NCI-H446 treated with DMSO at 0.1 percent for 48 hours (cell line): ENCODE measurements around the gene TGFB1.

Experiments
- DNase-seq: peaks from one replicate; lab custom pipeline; 2025; lab: John Stamatoyannopoulos, UW

Gene TGFB1

GRCh38 chr19:41341669-41342490, 11.8 kb downstream of the TGFB1 start:
- DNase-seq, result no peak

GRCh38 chr19:41339936-41340335, 13.8 kb downstream of the TGFB1 start:
- no peak for DNase-seq

GRCh38 chr19:41335467-41335866, 18.3 kb downstream of the TGFB1 start:
- DNase-seq, result no peak

- no peak for DNase-seq
Observed at GRCh38 chr19:41334793-41335192, 18.9 kb downstream of the TGFB1 start.

- no peak for DNase-seq
Observed at GRCh38 chr19:41332468-41332867, 21.3 kb downstream of the TGFB1 start.

- DNase-seq, result no peak
Observed at GRCh38 chr19:41332000-41332399, 21.7 kb downstream of the TGFB1 start.

GRCh38 chr19:41330946-41331678, 22.6 kb downstream of the TGFB1 start:
- no peak for DNase-seq

- DNase-seq, result no peak
Observed at GRCh38 chr19:41330481-41330880, 23.2 kb downstream of the TGFB1 start.

- DNase-seq, result no peak
Observed at GRCh38 chr19:41328842-41329225, 24.9 kb downstream of the TGFB1 start.

- no peak for DNase-seq
Observed at GRCh38 chr19:41328157-41328841, 25.4 kb downstream of the TGFB1 start.

- DNase-seq, result no peak
Observed at GRCh38 chr19:41327576-41328156, 26.1 kb downstream of the TGFB1 start.

GRCh38 chr19:41327076-41327575, 26.6 kb downstream of the TGFB1 start:
- no peak for DNase-seq

GRCh38 chr19:41325947-41326706, 27.6 kb downstream of the TGFB1 start:
- no peak for DNase-seq

- no peak for DNase-seq
Observed at GRCh38 chr19:41325640-41325946, 28.1 kb downstream of the TGFB1 start.

GRCh38 chr19:41324921-41325639, 28.6 kb downstream of the TGFB1 start:
- no peak for DNase-seq

- no peak for DNase-seq
Observed at GRCh38 chr19:41324231-41324702, 29.5 kb downstream of the TGFB1 start.

GRCh38 chr19:41323430-41324125, 30.1 kb downstream of the TGFB1 start:
- DNase-seq, result no peak

GRCh38 chr19:41323023-41323422, 30.7 kb downstream of the TGFB1 start:
- no peak for DNase-seq

GRCh38 chr19:41322451-41322850, 31.3 kb downstream of the TGFB1 start:
- no peak for DNase-seq

- no peak for DNase-seq
Observed at GRCh38 chr19:41321600-41322270, 32.0 kb downstream of the TGFB1 start.
